HG03521 (cell line): Measurements from ENCODE around the gene NOM1.

Source experiments
- ATAC-seq: cut with Tn5 transposase; IDR thresholded peaks from one replicate; pipeline ENCODE4 v1.9.1; 2021; ENCODE audit warnings: mild to moderate bottlenecking, moderate library complexity; ENCODE audit not compliant: unreplicated experiment

The NOM1 gene

GRCh38 chr7:157003756-157004520, 54.4 kb downstream of the NOM1 start:
- no peak for ATAC-seq

GRCh38 chr7:157004521-157005455, 55.3 kb downstream of the NOM1 start:
- no peak for ATAC-seq

- no peak for ATAC-seq
Measured at GRCh38 chr7:157005456-157006204, 56.1 kb downstream of the NOM1 start.

- ATAC-seq = no peak
Measured at GRCh38 chr7:157006205-157006747, 56.8 kb downstream of the NOM1 start.

GRCh38 chr7:157006829-157007469, 57.4 kb downstream of the NOM1 start:
- no peak for ATAC-seq

- ATAC-seq = no peak
Measured at GRCh38 chr7:157007470-157008066, 58.1 kb downstream of the NOM1 start.

- ATAC-seq = no peak
Measured at GRCh38 chr7:157008206-157009169, 59.0 kb downstream of the NOM1 start.

- no peak for ATAC-seq
Measured at GRCh38 chr7:157009170-157009777, 59.8 kb downstream of the NOM1 start.

- peak; percentile 32 for ATAC-seq
Measured at GRCh38 chr7:157009778-157010587, 60.5 kb downstream of the NOM1 start.

GRCh38 chr7:157010588-157011332, 61.2 kb downstream of the NOM1 start, which contains the start of gene MNX1:
MNX1 (minus strand) TSS chr7:157010663; CDS start chr7:157010350, 313 bp downstream.
- peak; percentile 80 for ATAC-seq

GRCh38 chr7:157011333-157012112, 62.0 kb downstream of the NOM1 start:
- ATAC-seq = no peak

GRCh38 chr7:157012113-157012547, 62.6 kb downstream of the NOM1 start:
- no peak for ATAC-seq

- ATAC-seq = no peak
Measured at GRCh38 chr7:157013101-157013500, 63.6 kb downstream of the NOM1 start.

GRCh38 chr7:157013602-157014549, 64.4 kb downstream of the NOM1 start:
- no peak for ATAC-seq
